Measurements from ENCODE around the gene PCCA.

The PCCA gene

GRCh38 chr13:100545684-100546061, 456.8 kb downstream of the PCCA start:
- Histone ChIP-seq H3K9me3 (ENCODE audit: control insufficient read depth, insufficient read depth, low read depth, low read length) (no peaks in the 10 kb centered on the region), H3K9ac (ENCODE audit: low read length) (no peak overlapping the region), H3K36me3 (ENCODE audit: control insufficient read depth, insufficient read depth, low read length) (no peaks in the 10 kb centered on the region), H3K27me3 (ENCODE audit: control insufficient read depth, insufficient read depth, low read length) (no peaks in the 10 kb centered on the region), H3K4me3 (ENCODE audit: low read depth, low read length) (no peak overlapping the region), H3K27ac (ENCODE audit: low read depth, low read length) (no peak overlapping the region), H3K4me1 (ENCODE audit: control insufficient read depth, insufficient read depth, low read length) (peaks cover 3% of the 10 kb centered on the region; the same call in 1 of the 2 replicates)

DNA sequence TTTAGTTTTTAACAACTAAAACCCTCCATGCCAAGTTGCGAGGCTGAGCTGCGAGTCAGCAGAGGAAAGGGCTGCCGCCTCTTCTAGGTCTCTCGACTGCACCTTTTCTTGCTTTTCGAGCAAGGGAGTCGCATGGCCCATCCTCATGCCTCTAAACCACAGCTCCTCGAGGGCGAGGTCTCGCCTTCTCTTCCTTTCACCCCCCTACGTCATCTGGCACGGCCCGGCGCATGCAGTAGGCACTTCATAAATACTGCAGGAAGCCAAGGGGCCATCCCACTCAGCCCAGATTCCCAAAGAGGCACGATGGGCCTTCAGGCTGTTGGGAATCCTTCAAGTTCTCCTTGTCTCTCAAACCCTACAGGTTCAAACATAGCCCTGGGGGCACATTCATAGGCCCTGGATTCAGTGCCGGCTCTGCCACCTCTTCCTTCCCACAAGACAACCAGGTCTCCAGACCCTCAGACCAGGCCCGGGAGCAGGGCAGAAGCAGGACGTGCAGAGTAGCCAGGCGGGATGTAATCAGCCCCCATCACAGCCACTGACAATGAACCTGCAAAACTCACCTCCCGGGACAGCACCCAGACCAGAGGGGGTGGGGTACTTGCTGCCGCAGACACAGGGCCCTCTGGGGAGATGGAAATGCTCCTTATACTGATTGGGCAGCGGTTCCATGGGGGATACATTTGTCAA, 458.0 kb downstream of the PCCA start:
- Histone ChIP-seq H3K9me3 (ENCODE audit: control insufficient read depth, insufficient read depth, low read depth, low read length) (no peaks in the 10 kb centered on the region), H3K4me3 (ENCODE audit: low read depth, low read length) (no peak overlapping the region), H3K27ac (ENCODE audit: low read depth, low read length) (no peak overlapping the region)

GRCh38 chr13:100547791-100548201, 458.9 kb downstream of the PCCA start:
- Histone ChIP-seq H3K9ac (ENCODE audit: low read length) (no peak overlapping the region), H3K27ac (ENCODE audit: low read depth, low read length) (no peak overlapping the region), H3K9me3 (ENCODE audit: control insufficient read depth, insufficient read depth, low read depth, low read length) (no peaks in the 10 kb centered on the region), H3K4me3 (ENCODE audit: low read depth, low read length) (no peak overlapping the region), H3K27me3 (ENCODE audit: control insufficient read depth, insufficient read depth, low read length) (no peaks in the 10 kb centered on the region), H3K36me3 (ENCODE audit: control insufficient read depth, insufficient read depth, low read length) (no peaks in the 10 kb centered on the region), H3K4me1 (ENCODE audit: control insufficient read depth, insufficient read depth, low read length) (peaks cover 3% of the 10 kb centered on the region; the same call in 1 of the 2 replicates)

More for the DNA sequence above, 458.0 kb downstream of the PCCA start:
- peaks cover 3% of the 10 kb centered on the region; the same call in 1 of the 2 replicates for H3K4me1 ChIP-seq (ENCODE audit: control insufficient read depth, insufficient read depth, low read length)
- no peaks in the 10 kb centered on the region for H3K27me3 ChIP-seq (ENCODE audit: control insufficient read depth, insufficient read depth, low read length)
- no peaks in the 10 kb centered on the region for H3K36me3 ChIP-seq (ENCODE audit: control insufficient read depth, insufficient read depth, low read length)
- H3K9ac ChIP-seq (ENCODE audit: low read length): no peak overlapping the region

DNA sequence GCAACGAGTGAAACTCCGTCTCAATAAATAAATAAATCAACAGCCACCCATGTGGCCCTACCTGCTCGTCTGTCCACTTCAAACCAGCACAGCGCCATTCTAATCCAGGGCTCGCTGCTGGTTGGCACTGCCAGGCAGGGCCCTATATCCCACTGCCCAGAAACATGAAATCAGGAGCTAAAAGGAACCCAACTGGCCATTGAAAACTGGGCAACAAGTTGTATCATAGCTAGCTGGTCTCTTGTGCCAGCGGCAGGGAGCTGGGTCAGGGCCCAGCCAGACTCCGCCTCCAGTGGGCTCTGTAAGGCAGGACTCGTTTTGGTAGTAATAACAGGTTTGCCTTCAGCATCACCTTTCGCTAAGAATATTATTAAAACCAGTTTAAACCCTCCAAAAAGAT, 460.4 kb downstream of the PCCA start:
- Histone ChIP-seq H3K36me3 (ENCODE audit: control insufficient read depth, insufficient read depth, low read length) (no peaks in the 10 kb centered on the region), H3K27ac (ENCODE audit: low read depth, low read length) (no peak overlapping the region), H3K27me3 (ENCODE audit: control insufficient read depth, insufficient read depth, low read length) (no peaks in the 10 kb centered on the region), H3K9me3 (ENCODE audit: control insufficient read depth, insufficient read depth, low read depth, low read length) (no peaks in the 10 kb centered on the region), H3K9ac (ENCODE audit: low read length) (no peak overlapping the region), H3K4me3 (ENCODE audit: low read depth, low read length) (no peak overlapping the region), H3K4me1 (ENCODE audit: control insufficient read depth, insufficient read depth, low read length) (peaks cover 3% of the 10 kb centered on the region; the same call in 1 of the 2 replicates)

DNA sequence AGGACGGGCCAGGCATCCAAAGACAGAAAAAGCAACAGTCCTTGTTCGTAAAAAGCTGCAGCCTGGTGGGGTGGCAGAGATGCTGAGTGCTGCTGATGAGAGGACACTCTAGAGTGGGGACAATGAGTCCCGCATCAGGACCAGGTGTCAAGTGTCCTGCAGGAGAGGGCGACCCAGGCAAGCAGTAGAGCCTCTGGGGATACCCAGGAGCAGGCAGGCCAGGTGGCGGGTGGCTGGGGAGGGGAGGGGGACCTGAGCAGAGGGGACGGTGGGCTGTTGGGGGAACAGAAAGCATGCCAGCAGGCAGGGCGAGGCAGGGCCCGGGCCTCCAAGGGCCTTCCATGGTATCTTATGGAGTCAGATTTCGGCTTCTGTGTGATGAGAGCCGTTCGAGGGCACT, 463.9 kb downstream of the PCCA start:
- H3K36me3 ChIP-seq (ENCODE audit: control insufficient read depth, insufficient read depth, low read length): no peaks in the 10 kb centered on the region
- no peak overlapping the region for H3K4me3 ChIP-seq (ENCODE audit: low read depth, low read length)
- H3K27me3 ChIP-seq (ENCODE audit: control insufficient read depth, insufficient read depth, low read length): no peaks in the 10 kb centered on the region
- H3K9me3 ChIP-seq (ENCODE audit: control insufficient read depth, insufficient read depth, low read depth, low read length): no peaks in the 10 kb centered on the region
- H3K27ac ChIP-seq (ENCODE audit: low read depth, low read length): no peak overlapping the region
- H3K9ac ChIP-seq (ENCODE audit: low read length): no peak overlapping the region
- peaks cover 3% of the 10 kb centered on the region; the same call in 1 of the 2 replicates for H3K4me1 ChIP-seq (ENCODE audit: control insufficient read depth, insufficient read depth, low read length)

DNA sequence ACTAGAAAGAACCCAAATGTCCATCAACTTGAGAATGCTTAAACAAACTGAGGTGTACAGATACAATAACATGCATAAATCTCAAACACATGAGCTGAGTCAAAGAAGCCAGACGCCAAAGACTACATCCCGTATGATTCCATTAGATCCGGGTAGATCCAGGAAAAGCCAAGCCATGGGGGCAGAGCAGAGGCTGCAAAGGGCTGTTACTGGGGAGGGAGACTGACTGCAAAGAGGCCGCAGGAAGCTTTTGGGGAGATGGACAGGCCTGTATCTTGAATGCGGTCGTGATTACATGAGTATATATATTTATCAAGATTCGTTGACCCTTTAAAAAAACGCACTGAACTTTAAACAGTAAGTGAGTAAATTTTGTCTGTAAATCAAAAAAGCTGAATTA, 471.0 kb downstream of the PCCA start:
- Histone ChIP-seq H3K9ac (ENCODE audit: low read length) (no peak overlapping the region), H3K27ac (ENCODE audit: low read depth, low read length) (no peak overlapping the region), H3K36me3 (ENCODE audit: control insufficient read depth, insufficient read depth, low read length) (no peaks in the 10 kb centered on the region), H3K9me3 (ENCODE audit: control insufficient read depth, insufficient read depth, low read depth, low read length) (no peaks in the 10 kb centered on the region), H3K4me3 (ENCODE audit: low read depth, low read length) (no peak overlapping the region), H3K27me3 (ENCODE audit: control insufficient read depth, insufficient read depth, low read length) (no peaks in the 10 kb centered on the region), H3K4me1 (ENCODE audit: control insufficient read depth, insufficient read depth, low read length) (no peaks in the 10 kb centered on the region)

DNA sequence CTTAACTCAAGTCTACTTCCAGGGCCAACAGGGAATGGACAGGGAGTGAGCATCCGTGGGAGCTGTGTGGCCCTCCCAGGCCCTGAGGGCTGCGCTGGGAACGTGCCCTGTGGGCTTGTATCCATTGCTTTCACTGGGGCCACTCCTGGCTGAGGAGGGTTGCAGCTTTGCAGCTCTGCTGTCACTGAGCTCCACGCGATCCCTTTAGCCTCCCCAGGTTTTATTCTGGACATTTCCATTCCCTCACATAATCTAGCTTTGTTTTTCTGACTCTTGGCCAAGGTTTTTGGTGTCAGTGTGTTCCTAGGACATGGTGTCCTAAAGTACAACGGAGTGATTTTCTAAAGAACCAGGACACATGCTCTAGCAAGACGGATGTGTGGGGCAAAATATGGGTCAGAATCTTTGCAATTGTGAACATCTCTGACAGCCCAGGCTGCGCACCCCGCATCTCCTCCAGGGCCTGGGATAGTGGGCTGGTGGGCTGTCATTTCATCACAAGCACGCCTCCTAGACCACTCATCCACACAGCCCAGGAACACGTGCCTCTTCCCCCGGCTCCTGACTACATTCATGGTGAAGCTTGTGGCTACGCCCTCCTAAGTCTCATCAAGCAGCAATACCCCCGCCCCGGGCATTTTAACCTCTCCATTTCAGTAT, 471.7 kb downstream of the PCCA start:
- no peak overlapping the region for H3K27ac ChIP-seq (ENCODE audit: low read depth, low read length)
- no peaks in the 10 kb centered on the region for H3K4me1 ChIP-seq (ENCODE audit: control insufficient read depth, insufficient read depth, low read length)
- H3K9ac ChIP-seq (ENCODE audit: low read length): no peak overlapping the region
- H3K36me3 ChIP-seq (ENCODE audit: control insufficient read depth, insufficient read depth, low read length): no peaks in the 10 kb centered on the region
- no peak overlapping the region for H3K4me3 ChIP-seq (ENCODE audit: low read depth, low read length)
- no peaks in the 10 kb centered on the region for H3K27me3 ChIP-seq (ENCODE audit: control insufficient read depth, insufficient read depth, low read length)
- H3K9me3 ChIP-seq (ENCODE audit: control insufficient read depth, insufficient read depth, low read depth, low read length): peaks cover 3% of the 10 kb centered on the region

GRCh38 chr13:100561158-100561499, 472.2 kb downstream of the PCCA start:
- 0 out of 2 replicates have a peak, but pooled peaks cover 3% of the 10 kb centered on the region for H3K36me3 ChIP-seq (ENCODE audit: control insufficient read depth, insufficient read depth, low read length)
- H3K27ac ChIP-seq (ENCODE audit: low read depth, low read length): no peak overlapping the region
- no peak overlapping the region for H3K4me3 ChIP-seq (ENCODE audit: low read depth, low read length)
- H3K9ac ChIP-seq (ENCODE audit: low read length): no peak overlapping the region
- H3K9me3 ChIP-seq (ENCODE audit: control insufficient read depth, insufficient read depth, low read depth, low read length): peaks cover 8% of the 10 kb centered on the region
- no peaks in the 10 kb centered on the region for H3K4me1 ChIP-seq (ENCODE audit: control insufficient read depth, insufficient read depth, low read length)
- H3K27me3 ChIP-seq (ENCODE audit: control insufficient read depth, insufficient read depth, low read length): no peaks in the 10 kb centered on the region

DNA sequence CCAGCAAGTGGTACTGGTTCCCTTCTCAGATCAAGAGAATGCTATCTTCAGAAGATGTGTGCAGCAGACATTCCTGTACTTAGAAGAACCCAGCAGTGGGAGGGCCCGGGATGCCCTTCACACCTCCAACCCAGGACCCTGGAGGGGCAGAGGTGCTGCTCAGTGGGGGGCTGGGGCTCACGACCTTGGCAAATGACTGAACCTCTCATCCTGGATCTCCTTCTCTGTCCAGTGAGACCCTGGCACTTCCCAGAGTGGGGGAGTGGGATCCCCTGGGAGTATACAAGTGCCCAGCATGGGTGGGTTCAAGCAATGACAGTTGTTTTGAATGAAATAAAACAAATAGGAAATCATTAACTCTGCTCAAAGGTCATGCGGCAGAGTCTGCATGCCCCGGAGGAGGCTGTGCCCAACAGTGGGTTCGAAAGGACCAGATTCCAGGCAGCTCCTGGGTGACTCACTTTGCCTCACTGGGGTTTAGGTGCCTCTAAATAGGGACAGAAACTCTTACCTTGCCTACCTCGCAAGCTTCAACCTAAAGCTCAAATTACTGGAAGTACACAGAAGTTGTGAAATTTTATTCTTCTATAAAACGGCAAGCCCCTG, 472.8 kb downstream of the PCCA start:
- Histone ChIP-seq H3K9me3 (ENCODE audit: control insufficient read depth, insufficient read depth, low read depth, low read length) (peaks cover 10% of the 10 kb centered on the region), H3K27me3 (ENCODE audit: control insufficient read depth, insufficient read depth, low read length) (no peaks in the 10 kb centered on the region), H3K9ac (ENCODE audit: low read length) (no peak overlapping the region), H3K4me1 (ENCODE audit: control insufficient read depth, insufficient read depth, low read length) (no peaks in the 10 kb centered on the region), H3K27ac (ENCODE audit: low read depth, low read length) (no peak overlapping the region), H3K4me3 (ENCODE audit: low read depth, low read length) (no peak overlapping the region), H3K36me3 (ENCODE audit: control insufficient read depth, insufficient read depth, low read length) (0 out of 2 replicates have a peak, but pooled peaks cover 3% of the 10 kb centered on the region)

GRCh38 chr13:100563779-100564178, 474.9 kb downstream of the PCCA start:
- Histone ChIP-seq H3K4me1 (ENCODE audit: control insufficient read depth, insufficient read depth, low read length) (no peaks in the 10 kb centered on the region), H3K9ac (ENCODE audit: low read length) (no peak overlapping the region), H3K9me3 (ENCODE audit: control insufficient read depth, insufficient read depth, low read depth, low read length) (peaks cover 16% of the 10 kb centered on the region), H3K27me3 (ENCODE audit: control insufficient read depth, insufficient read depth, low read length) (no peaks in the 10 kb centered on the region), H3K36me3 (ENCODE audit: control insufficient read depth, insufficient read depth, low read length) (0 out of 2 replicates have a peak, but pooled peaks cover 3% of the 10 kb centered on the region), H3K27ac (ENCODE audit: low read depth, low read length) (no peak overlapping the region), H3K4me3 (ENCODE audit: low read depth, low read length) (no peak overlapping the region)
